ENCODE data around the gene IRF2. TPM values are rescaled to one million over a fixed set of nuclear protein-coding genes. Genes with fewer than 3 reads are reported as not detected.
"Not testable (repeated sequence)": the region's sequence is repeated elsewhere in the genome, so short reads cannot be mapped to it uniquely, and the experiment has no call there.

IRF2 gene
- polyA plus RNA-seq, 1 donor (not counting 4 experiments of a cell fraction or from before 2014, with no cell fraction given) = 23.8 TPM

DNA sequence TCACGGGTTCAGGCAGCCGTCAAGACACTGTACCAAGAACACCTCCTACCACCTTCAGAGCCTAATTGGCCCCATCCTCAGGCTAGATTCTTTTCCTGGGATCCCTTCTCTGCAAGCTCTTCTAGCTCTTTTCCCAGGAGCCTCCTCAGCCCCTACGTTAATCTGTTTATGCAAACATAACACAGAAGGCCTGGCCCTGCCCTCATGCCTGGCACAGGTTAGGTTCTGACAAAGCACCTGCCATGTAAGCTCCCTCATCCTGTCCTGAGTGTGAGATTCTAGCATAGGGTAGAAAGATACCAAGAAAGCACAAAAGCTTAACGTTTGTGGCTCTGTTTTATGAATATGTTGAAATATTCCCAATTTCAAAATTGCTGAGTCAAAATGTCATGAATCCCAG is 93.6 kb downstream of the IRF2 start:
- FAIRE-seq = no peak
- dilution Hi-C loops (cut with MboI; ENCODE audit: extremely low pct_ligation_motif_present, low sequenced_read_pairs) = no loop called here
- Histone ChIP-seq H3K27ac (ENCODE audit: control insufficient read depth, insufficient read depth, low read length) (no peak overlapping the region), H3K4me3 (ENCODE audit: control insufficient read depth in 2 of 3, extremely low read depth in 1 of 3, insufficient read depth in 2 of 3, low read depth in 1 of 3, low read length in 3 of 3) (no peak overlapping the region), H3K4me2 (ENCODE audit: control insufficient read depth, extremely low read depth, insufficient read depth, low read depth, low read length) (no peak overlapping the region), H3K79me2 (ENCODE audit: control insufficient read depth, insufficient read depth, low read length) (no peaks in the 10 kb centered on the region), H3K9me1 (ENCODE audit: control insufficient read depth, extremely low read depth, insufficient read depth, low read length) (no peaks in the 10 kb centered on the region), H3K9ac (ENCODE audit: control insufficient read depth, extremely low read depth, insufficient read depth, low read length) (no peak overlapping the region), H4K20me1 (ENCODE audit: control insufficient read depth, extremely low read depth, insufficient read depth, low read length) (no peaks in the 10 kb centered on the region), H3K36me3 (ENCODE audit: control insufficient read depth in 2 of 2, extremely low read depth in 1 of 2, insufficient read depth in 2 of 2, low read length in 2 of 2) (no peaks in the 10 kb centered on the region), H3K4me1 (ENCODE audit: control insufficient read depth, extremely low read depth, insufficient read depth, low read length) (peaks cover 35% of the 10 kb centered on the region), H3K27me3 (ENCODE audit: control insufficient read depth, extremely low read depth, insufficient read depth, low read length) (no peaks in the 10 kb centered on the region), H3K9me3 (ENCODE audit: control insufficient read depth, low read depth, low read length) (no peaks in the 10 kb centered on the region), H2AFZ (ENCODE audit: control insufficient read depth, low read length) (no peak overlapping the region)
- TF ChIP-seq CTCF (optimal IDR thresholded peaks at IDR 0.05 in 1 of 3, IDR thresholded peaks at IDR 0.05 in 1 of 3, conservative IDR thresholded peaks at IDR 0.05 in 1 of 3; ENCODE audit: extremely low read depth in 1 of 3, insufficient read depth in 2 of 3, low read length in 3 of 3) (no peak), EZH2 (IDR thresholded peaks at IDR 0.05; ENCODE audit: low read length) (no peak)
- no peak for DNase-seq (ENCODE audit: low read depth, low spot score)

- dilution Hi-C loops (cut with MboI; ENCODE audit: extremely low pct_ligation_motif_present, low sequenced_read_pairs); H3K4me3 ChIP-seq (ENCODE audit: control insufficient read depth in 2 of 3, extremely low read depth in 1 of 3, insufficient read depth in 2 of 3, low read depth in 1 of 3, low read length in 3 of 3); H3K9me1 ChIP-seq (ENCODE audit: control insufficient read depth, extremely low read depth, insufficient read depth, low read length); H2AFZ ChIP-seq (ENCODE audit: control insufficient read depth, low read length); H3K36me3 ChIP-seq (ENCODE audit: control insufficient read depth in 2 of 2, extremely low read depth in 1 of 2, insufficient read depth in 2 of 2, low read length in 2 of 2); H3K27me3 ChIP-seq (ENCODE audit: control insufficient read depth, extremely low read depth, insufficient read depth, low read length); H3K4me2 ChIP-seq (ENCODE audit: control insufficient read depth, extremely low read depth, insufficient read depth, low read depth, low read length); H3K79me2 ChIP-seq (ENCODE audit: control insufficient read depth, insufficient read depth, low read length); H3K9me3 ChIP-seq (ENCODE audit: control insufficient read depth, low read depth, low read length); H4K20me1 ChIP-seq (ENCODE audit: control insufficient read depth, extremely low read depth, insufficient read depth, low read length); H3K9ac ChIP-seq (ENCODE audit: control insufficient read depth, extremely low read depth, insufficient read depth, low read length); H3K27ac ChIP-seq (ENCODE audit: control insufficient read depth, insufficient read depth, low read length); FAIRE-seq; DNase-seq (ENCODE audit: low read depth, low spot score): not testable (repeated sequence)
- H3K4me1 ChIP-seq (ENCODE audit: control insufficient read depth, extremely low read depth, insufficient read depth, low read length) = peaks cover 37% of the 10 kb centered on the region
These were observed 94.1 kb downstream of the IRF2 start for GRCh38 chr4:184380214-184380613.

- Histone ChIP-seq H3K9me1 (ENCODE audit: control insufficient read depth, extremely low read depth, insufficient read depth, low read length) (peaks cover 2% of the 10 kb centered on the region), H3K4me2 (ENCODE audit: control insufficient read depth, extremely low read depth, insufficient read depth, low read depth, low read length) (no peak overlapping the region), H3K27me3 (ENCODE audit: control insufficient read depth, extremely low read depth, insufficient read depth, low read length) (no peaks in the 10 kb centered on the region), H4K20me1 (ENCODE audit: control insufficient read depth, extremely low read depth, insufficient read depth, low read length) (no peaks in the 10 kb centered on the region), H3K27ac (ENCODE audit: control insufficient read depth, insufficient read depth, low read length) (no peak overlapping the region), H2AFZ (ENCODE audit: control insufficient read depth, low read length) (no peak overlapping the region), H3K9ac (ENCODE audit: control insufficient read depth, extremely low read depth, insufficient read depth, low read length) (no peak overlapping the region), H3K36me3 (ENCODE audit: control insufficient read depth in 2 of 2, extremely low read depth in 1 of 2, insufficient read depth in 2 of 2, low read length in 2 of 2) (no peaks in the 10 kb centered on the region), H3K4me1 (ENCODE audit: control insufficient read depth, extremely low read depth, insufficient read depth, low read length) (peaks cover 14% of the 10 kb centered on the region), H3K9me3 (ENCODE audit: control insufficient read depth, low read depth, low read length) (no peaks in the 10 kb centered on the region), H3K79me2 (ENCODE audit: control insufficient read depth, insufficient read depth, low read length) (no peaks in the 10 kb centered on the region), H3K4me3 (ENCODE audit: control insufficient read depth in 2 of 3, extremely low read depth in 1 of 3, insufficient read depth in 2 of 3, low read depth in 1 of 3, low read length in 3 of 3) (no peak overlapping the region)
- dilution Hi-C loops (cut with MboI; ENCODE audit: extremely low pct_ligation_motif_present, low sequenced_read_pairs) = no loop called here
- TF ChIP-seq CTCF (optimal IDR thresholded peaks at IDR 0.05 in 1 of 3, IDR thresholded peaks at IDR 0.05 in 1 of 3, conservative IDR thresholded peaks at IDR 0.05 in 1 of 3; ENCODE audit: extremely low read depth in 1 of 3, insufficient read depth in 2 of 3, low read length in 3 of 3) (no peak), EZH2 (IDR thresholded peaks at IDR 0.05; ENCODE audit: low read length) (no peak)
- DNase-seq (ENCODE audit: low read depth, low spot score) = no peak
- no peak for FAIRE-seq
These were observed 97.4 kb downstream of the IRF2 start for GRCh38 chr4:184376923-184377322.
